GM19240 (cell line): Measurements from ENCODE around the gene HELZ2.

Experiments used
- DNase-seq: peaks from one replicate; pipeline ENCODE4 v3.0.0; 2011; ENCODE audit warnings: low spot score; ENCODE audit not compliant: insufficient read length

The HELZ2 gene

GRCh38 chr20:63553251-63553932 is 20.6 kb downstream of the HELZ2 start:
- DNase-seq = peak; percentile 64

GRCh38 chr20:63552481-63553249 is 21.4 kb downstream of the HELZ2 start:
- DNase-seq = no peak

GRCh38 chr20:63551068-63551467 is 23.0 kb downstream of the HELZ2 start:
- no peak for DNase-seq

GRCh38 chr20:63549679-63550282 is 24.3 kb downstream of the HELZ2 start:
- DNase-seq = no peak

- DNase-seq = no peak
Measured at GRCh38 chr20:63549019-63549418, 25.0 kb downstream of the HELZ2 start.

GRCh38 chr20:63548542-63548941 is 25.5 kb downstream of the HELZ2 start:
- DNase-seq = no peak

- no peak for DNase-seq
Measured at GRCh38 chr20:63547725-63548480, 26.1 kb downstream of the HELZ2 start, which contains the start of gene SRMS. Gene SRMS, minus strand, starts transcription at chr20:63547749. Its CDS starts 286 bp downstream, at chr20:63547463.

- no peak for DNase-seq
Measured at GRCh38 chr20:63546956-63547724, 26.9 kb downstream of the HELZ2 start.

- no peak for DNase-seq
Measured at GRCh38 chr20:63546256-63546955, 27.6 kb downstream of the HELZ2 start.

- DNase-seq = no peak
Measured at GRCh38 chr20:63545814-63546213, 28.2 kb downstream of the HELZ2 start.

GRCh38 chr20:63544958-63545516 is 29.0 kb downstream of the HELZ2 start:
- DNase-seq = no peak

GRCh38 chr20:63544241-63544957 is 29.6 kb downstream of the HELZ2 start:
- no peak for DNase-seq

GRCh38 chr20:63543733-63544132 is 30.3 kb downstream of the HELZ2 start:
- DNase-seq = no peak

GRCh38 chr20:63543131-63543530 is 30.9 kb downstream of the HELZ2 start:
- DNase-seq = no peak

GRCh38 chr20:63542696-63543095 is 31.3 kb downstream of the HELZ2 start:
- peak; percentile 62 for DNase-seq

- no peak for DNase-seq
Measured at GRCh38 chr20:63542031-63542559, 31.9 kb downstream of the HELZ2 start.

- DNase-seq = no peak
Measured at GRCh38 chr20:63541371-63541770, 32.7 kb downstream of the HELZ2 start.

GRCh38 chr20:63540417-63541186 is 33.4 kb downstream of the HELZ2 start:
- DNase-seq = no peak
